Hematopoietic multipotent progenitor cell treated with erythropoietin and hydrocortisone succinate and interleukin-3 and kit ligand, for 15 days (in vitro differentiated cells): ENCODE measurements around the gene PRIM1.
A peak's percentile ranks its signal among the peaks of the same experiment; 100 is the strongest.
"Not testable (repeated sequence)": the region's sequence is repeated elsewhere in the genome, so short reads cannot be mapped to it uniquely, and the experiment has no call there.

Experiments
- DNase-seq: peaks from one replicate; pipeline ENCODE4 v3.0.0-alpha.2; 2015; ENCODE audit warnings: low spot score

The PRIM1 gene

DNA sequence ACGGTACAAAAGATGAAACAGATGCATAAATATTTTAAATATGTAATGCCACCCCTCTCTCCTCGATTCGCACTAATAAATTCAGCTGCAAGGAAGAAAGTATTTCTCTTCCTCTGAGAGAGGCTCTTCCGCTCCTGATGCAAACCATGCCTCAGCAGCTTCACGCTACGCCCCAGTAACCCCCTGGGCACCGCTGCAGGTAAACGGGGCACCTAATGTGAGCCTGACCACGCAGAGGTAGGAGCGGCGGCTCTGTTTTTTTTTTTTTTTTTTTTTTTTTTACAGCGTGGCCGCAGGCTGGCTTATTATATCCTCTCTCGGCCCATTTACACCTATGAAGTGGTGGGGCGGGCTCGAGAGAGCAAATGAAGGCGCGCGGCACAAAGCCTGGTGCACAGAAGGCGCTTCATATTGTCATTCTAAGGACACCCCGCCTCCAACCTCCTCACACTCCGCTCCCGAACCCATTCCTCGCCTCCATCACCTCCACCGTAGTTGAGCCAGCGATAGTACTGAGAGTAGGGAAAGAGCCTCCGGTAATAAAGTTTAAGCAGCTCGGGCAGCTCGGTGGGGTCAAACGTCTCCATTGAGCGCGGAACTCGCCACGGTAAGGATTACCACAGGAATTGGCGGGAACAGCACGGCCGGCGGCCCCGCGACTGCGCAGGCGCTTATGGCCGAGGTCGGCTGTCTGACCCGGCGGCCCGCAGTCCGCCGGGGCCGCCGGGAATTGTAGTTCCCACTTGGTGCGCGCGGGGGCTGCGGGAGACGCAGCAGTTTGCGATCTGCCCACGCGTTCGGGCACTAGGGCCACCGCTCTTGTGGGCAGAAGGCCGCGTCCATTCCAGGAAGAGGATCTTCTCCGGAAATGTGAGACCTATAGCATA lies at the start of gene PRIM1:
Gene PRIM1, minus strand, starts transcription at position 612 of the 887 bp plus-strand sequence. Its CDS starts 25 bp downstream, at position 587.
- peak; percentile 86 for DNase-seq

DNA sequence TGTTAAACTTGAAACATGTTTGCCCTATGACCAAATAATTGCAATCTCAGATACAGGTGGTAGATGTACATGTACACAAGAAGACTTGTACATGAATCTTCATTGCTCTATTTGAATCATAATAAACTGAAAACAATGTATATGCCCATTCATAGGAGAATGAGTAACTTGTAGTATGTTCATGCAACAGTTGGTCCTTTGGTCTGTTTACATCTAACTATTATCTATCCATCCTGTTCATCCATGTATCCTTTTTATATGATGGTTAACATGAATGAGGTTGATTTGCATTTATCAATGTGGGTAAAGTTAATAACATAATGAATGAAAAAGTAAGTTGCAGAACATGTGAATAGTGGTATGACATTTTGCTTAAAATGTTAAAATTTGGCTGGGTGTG lies 48.1 kb upstream of the PRIM1 start:
- no peak for DNase-seq

DNA sequence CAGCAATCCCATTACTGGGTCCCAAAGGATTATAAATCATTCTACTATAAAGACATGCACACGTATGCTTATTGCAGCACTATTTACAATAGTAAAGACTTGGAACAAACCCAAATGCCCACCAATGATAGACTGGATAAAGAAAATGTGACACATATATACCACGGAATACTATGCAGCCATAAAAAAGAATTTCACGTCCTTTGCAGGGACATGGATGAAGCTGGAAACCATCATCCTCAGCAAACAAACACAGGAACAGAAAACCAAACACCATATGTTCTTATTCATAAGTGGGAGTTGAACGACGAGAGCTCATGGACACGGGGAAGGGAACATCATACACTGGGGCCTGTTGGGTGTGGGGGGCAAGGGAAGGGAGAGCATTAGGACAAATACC lies 47.2 kb upstream of the PRIM1 start:
- not testable (repeated sequence) for DNase-seq

DNA sequence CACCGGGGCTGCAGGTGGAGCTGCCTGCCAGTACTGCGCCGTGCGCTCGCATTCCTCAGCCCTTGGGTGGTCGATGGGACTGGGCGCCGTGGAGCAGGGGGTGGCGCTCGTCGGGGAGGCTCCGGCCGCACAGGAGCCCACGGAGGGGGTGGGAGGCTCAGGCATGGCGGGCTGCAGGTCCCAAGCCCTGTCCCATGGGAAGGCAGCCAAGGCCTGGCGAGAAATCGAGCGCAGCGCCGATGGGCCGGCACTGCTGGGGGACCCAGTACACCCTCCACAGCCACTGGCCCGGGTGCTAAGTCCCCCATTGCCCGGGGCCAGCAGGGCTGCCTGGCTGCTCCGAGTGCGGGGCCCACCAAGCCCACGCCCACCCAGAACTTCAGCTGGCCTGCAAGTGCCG lies 43.7 kb upstream of the PRIM1 start:
- not testable (repeated sequence) for DNase-seq

DNA sequence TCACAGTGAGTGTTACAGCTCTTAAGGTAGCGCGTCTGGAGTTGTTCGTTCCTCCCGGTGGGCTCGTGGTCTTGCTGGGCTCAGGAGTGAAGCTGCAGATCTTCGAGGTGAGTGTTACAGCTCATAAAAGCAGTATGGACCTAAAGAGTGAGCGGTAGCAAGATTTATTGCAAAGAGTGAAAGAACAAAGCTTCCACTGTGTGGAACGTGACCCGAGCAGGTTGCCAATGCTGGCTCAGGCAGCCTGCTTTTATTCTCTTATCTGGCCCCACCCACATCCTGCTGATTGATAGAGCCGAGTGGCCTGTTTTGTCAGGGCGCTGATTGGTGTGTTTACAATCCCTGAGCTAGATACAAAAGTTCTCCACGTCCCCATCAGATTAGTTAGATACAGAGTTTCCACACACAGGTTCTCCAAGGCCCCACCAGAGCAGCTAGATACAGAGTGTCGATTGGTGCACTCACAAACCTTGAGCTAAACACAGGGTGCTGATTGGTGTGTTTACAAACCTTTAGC lies 43.0 kb upstream of the PRIM1 start:
- DNase-seq: not testable (repeated sequence)

DNA sequence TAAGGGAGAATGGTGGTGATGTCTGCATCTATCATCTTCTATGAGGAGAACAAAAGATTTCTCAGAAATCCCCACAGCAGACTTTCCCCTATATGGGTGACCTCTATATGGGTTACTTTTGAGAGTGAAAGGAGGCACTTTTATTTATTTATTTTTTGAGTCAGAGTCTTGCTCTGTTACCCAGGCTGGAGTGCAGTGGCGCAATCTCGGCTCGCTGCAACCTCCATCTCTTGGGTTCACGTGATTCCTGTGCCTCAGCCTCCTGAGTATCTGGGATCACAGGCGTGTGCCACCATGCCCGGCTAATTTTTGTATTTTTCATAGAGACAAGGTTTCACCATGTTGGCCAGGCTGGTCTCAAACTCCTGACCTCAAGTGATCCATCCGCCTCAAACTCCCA lies 41.0 kb upstream of the PRIM1 start:
- not testable (repeated sequence) for DNase-seq

DNA sequence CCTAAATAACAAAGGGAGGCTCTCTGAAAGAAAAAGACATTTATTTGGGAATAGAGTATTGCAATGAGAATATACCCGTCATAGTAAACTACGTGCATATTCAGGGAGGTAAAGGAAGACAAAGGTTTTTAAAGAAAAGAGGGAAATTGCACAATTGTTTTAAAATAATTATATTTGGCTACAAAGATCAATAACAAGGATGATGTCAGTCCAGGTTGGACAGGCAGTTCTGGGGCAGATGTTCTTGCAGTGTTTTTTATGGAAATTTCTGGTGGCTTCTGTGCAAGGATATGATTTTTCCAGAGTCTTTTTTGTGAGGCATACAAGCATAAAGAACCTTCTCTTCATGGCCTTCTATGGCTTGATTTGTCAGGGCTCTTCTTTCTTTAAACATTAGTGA lies 40.6 kb upstream of the PRIM1 start:
- no peak for DNase-seq

DNA sequence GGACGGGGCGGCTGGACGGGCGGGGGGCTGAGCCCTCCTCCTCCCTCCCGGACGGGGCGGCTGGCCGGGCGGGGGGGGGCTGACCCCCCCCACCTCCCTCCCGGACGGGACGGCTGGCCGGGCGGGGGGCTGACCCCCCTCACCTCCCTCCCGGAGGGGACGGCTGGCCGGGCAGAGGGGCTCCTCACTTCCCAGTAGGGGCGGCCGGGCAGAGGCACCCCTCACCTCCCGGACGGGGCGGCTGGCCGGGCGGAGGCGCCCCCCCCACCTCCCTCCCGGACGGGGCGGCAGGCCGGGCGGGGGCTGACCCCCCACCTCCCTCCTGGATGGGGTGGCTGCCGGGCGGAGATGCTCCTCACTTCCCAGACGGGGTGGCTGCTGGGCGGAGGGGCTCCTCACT lies 37.3 kb upstream of the PRIM1 start:
- not testable (repeated sequence) for DNase-seq

DNA sequence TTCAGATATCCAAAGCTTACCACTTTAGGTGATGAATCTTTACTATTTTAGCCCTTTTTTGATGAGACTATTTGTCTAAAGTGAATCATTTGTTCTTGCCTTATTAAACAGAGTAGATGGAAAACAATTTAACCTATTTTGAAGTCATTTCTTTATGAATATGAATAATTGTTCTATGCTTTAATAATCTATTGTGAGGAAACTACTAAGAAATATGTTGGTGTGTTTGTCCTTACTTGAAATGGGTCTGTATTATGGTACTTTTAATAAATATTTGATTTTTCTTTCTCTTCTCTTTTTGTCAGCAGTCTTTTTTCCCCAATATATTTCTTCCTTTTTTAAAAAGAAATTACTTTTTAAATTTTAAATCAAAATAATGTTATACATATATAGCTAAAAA lies 35.4 kb upstream of the PRIM1 start:
- no peak for DNase-seq

DNA sequence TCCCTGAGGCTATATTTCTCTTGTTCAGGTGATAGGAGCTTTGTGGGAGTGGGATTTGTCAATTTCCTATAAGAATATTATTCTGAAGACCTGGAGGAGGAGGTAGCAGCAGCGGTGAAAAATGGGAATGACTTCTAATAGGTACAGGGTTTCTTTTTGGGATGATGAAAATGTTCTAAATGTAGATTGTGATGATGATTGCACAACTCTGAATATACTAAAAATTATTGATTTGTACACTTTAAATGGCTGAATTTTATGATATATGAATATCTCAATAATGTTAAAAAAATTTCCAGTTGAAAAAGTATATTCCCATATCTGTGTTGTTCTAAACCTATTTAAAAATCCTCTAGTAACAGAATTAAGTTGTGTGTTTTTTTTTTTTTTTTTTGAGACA lies 33.8 kb upstream of the PRIM1 start:
- no peak for DNase-seq

DNA sequence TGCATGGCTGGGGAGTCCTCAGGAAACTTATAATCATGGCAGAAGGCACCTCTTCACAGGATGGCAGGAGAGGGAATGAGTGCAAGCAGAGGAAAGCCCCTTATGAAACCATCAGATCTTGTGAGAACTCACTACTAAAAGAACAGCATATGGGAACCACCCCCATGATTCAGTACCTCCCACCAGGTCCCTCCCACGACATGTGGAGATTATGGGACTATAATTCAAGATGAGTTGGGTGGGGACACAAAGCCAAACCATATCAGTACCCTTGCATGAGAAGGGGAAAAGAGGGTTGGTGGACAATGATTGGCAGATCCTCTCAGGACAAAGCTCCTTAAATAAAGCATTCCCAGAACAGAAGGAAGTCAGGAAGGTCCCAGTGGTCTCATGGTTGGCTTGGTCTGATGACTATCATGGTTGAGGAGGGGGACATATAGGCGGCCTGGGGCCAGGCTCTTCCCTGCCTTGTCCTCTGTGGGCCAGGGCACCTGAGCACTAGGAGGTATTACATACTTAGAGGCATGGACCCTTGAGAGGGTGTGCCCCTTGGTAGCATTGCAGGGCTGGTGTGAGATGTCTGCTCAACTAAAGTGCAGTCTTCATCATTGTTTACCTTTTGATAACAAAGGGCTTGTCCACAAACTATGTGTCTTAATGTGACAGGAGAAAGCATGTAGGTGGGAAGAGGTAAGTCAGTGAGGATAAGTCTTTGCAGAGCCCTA lies 33.2 kb upstream of the PRIM1 start:
- peak; percentile 50 for DNase-seq

DNA sequence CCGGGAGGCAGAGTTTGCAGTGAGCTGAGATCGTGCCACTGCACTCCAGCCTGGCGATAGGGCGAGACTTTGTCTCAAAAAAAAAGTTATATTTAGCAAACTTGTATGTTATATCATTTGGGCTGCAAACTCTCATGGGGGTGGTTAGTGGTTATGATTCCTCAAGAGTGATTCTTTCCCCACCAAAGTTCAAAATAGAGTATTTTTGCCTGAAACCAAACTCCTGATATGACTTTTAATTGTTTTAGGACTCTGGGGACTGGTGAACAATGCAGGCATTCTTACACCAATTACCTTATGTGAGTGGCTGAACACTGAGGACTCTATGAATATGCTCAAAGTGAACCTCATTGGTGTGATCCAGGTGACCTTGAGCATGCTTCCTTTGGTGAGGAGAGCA lies 29.6 kb upstream of the PRIM1 start:
- DNase-seq: no peak

DNA sequence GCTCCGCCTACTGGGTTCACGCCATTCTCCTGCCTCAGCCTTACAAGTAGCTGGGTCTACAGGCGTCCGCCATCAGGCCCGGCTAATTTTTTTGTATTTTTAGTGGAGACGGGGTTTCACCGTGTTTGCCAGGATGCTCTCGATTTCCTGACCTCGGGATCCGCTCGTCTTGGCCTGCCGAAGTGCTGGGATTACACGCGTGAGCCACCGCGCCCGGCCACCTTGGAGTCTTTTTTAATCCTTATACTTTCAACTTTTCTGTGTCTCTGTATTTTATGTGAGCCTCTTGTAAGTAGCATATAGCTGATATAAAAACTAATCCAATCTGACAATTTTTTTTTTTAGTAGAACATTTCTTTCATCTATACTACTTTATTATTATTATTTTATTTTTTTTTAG lies 26.6 kb upstream of the PRIM1 start:
- no peak for DNase-seq

DNA sequence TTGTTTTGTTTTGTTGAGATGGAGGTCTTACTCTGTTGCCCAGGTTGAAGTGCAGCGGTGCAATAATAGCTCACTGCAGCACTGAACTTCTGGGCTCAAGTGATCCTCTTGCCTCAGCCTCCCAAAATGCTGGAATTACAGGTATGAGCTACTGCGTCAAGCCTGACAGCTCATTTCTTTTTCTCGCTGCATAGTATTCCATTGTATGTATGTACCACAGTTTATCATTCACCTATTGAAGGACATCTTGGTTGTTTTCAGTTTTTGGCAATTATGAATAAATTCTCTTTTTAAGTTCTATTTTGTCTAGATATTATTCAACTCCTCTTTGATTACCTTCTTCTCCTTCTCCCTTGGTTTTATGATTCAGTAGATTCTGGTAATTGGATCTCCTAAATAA lies 24.5 kb upstream of the PRIM1 start:
- no peak for DNase-seq

DNA sequence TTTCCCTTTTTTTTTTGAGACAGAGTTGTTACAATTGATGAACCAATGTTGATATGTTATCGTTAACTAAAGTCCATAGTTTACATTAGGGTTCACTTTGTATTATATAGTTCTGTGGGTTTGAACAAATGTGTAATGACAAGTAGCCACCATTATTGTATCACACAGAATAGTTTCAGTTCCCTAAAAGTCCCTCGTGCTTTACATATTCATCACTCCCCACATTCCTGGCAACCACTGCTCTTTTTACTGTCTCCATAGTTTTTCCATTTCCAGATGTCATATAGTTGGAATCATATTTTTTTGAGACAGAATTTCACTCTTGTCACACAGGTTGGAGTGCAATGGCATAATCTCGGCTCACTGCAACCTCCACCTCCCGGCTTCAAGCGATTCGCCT lies 23.5 kb upstream of the PRIM1 start:
- no peak for DNase-seq

DNA sequence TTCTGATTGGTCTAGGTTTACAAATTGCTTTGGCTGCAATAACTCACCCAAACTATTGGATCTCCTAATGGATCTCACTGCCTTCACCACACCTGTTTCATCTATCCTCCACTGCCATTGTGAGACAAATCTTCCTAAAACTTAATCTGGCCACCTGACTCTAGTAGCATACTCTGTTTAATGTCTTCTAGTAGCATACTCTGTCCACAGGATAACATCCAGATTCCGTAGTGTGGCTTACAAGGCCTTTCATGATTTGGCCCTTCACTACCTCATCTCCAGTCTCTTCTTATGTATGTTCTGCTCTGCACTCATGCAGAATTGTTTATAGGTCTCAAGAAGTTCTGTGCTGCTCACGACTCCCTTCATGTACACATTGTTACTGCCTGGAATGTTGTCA lies 21.0 kb upstream of the PRIM1 start:
- no peak for DNase-seq

DNA sequence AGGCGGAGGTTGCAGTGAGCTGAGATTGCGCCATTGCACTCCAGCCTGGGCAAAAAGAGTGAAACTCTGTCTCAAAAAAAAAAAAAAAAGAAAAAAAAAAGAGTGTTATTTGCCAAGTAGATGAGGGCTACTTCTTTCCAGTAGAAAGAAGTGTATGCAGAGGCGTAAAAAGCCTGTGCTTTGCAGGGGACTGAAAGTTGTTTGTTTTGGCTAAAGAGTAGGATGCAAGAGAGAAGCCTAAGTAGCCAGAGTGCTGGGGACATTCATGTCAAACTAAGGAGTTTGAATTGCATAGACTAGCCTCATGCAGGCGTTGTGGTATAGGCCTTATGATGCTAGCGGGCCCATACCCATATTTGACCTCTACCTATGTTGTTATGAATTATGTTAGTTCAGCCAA lies 20.5 kb upstream of the PRIM1 start:
- no peak for DNase-seq

DNA sequence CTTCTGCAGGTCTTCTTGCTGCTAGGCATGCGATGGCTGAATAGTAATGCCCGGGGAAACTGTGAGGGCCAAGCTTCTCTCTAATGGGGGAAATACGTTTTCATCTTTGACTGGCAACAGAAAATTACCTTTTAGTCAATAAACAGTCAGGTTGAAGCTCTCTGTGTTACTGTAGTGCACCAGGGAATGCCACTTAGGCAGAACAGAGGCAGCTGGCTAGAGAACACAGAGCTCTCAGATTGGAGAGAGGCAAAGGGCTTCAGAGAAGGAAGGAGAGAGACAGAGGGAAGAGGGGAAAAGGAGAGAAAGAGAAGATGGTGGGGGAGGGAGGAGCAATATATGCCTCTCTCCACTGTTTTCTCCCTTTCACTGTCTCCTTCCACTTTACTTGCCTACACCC lies 17.7 kb upstream of the PRIM1 start:
- no peak for DNase-seq

DNA sequence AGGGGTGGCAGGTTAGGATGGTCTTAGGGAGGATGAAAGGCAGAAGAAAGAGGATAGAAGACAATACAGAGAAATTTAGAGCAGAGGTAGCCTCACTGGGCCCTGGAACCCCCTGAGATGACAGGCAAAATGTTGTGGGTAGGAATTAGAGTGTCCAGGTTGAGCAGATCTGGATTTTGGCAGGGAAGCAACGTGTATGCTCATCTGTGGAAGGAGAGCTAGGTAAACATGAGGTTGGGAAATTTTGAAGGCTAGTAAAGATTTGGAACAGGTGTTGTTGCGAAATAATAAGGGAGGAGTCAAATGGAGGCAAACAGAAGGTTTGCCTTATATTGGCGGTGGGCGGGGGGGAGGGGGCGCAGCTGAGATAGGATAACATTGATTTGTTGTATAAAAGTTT lies 16.3 kb upstream of the PRIM1 start:
- DNase-seq: no peak

DNA sequence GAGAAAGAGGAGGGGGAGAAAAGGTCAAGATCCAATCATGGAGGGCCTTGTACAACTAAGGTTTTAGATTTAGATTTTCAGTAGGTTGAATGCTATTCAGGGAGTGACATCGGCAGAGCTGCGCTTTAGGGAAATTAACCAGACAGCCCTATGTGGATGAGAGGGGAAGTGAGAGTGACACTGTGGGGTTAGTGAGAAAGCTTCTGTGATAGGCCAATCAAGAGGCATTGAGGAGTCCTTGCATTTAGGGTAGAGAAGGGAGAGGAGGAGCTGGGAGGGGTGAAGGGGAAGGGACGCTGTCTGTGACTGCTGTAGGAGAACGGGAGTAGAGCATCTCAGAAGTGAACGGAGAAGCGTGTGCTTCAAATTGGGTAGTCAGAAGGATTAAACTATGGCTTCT lies 14.4 kb upstream of the PRIM1 start:
- DNase-seq: no peak

DNA sequence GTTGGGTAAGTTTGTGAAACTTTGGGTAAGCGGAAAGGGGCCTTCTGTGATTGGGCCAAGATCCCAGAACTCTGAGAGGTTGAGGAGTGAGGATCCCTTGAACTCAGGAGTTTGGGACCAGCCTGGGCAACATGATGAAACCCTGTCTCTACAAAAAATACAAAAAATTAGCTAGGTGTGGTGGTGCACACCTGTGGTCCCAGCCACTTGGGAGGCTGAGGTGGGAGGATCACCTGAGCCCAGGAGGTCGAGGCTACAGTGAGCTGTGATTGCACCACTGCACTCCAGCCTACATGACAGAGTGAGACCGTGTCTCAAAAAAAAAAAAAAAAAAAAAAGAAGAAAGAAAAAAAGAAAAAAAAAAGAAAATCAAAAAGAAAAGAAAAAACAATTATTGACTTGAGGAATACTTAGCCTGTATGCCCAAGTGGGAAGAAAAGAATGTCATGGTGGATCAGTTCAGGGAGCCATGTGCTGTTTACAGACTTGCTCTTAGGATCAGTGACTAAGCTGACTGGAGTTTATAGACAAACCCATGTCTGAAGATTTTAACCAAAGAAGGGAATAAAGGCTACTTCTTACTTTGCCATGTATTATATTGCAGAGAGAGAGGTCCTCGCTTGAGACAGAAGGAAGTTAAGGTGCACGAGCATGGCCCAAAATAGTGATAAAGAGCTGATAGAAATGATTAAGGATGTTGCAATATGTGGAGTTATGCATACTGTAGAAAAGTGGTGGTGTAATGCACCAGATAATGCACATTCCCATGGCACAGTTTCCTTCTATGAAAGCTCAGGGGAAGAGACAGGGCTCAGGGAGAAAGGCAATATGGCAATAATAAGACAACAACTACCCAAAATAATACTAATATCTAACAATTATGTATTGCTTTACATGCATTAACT lies 11.9 kb upstream of the PRIM1 start:
- DNase-seq: no peak

DNA sequence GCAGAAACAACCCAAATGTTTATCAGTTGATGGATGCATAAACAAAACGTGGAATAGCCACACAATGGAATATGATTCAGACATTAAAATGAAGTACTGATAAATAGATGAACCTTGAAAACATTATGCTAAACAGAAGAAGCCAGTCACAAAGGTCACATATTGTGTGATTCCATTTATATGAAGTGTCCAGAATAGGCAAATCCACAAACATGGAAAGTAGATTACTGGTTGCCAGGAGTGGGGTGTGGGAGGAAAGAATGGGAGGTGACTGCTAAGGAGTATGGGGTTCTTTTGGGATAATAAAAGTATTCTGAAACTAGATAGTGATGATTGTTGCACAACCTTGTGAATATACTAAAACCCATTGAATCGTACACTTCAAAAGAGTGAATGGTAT lies 9.7 kb upstream of the PRIM1 start:
- no peak for DNase-seq
